Effector memory CD4-positive, alpha-beta T cell (primary cell): ENCODE data around the gene PI16.
"Not testable (repeated sequence)": the region's sequence is repeated elsewhere in the genome, so short reads cannot be mapped to it uniquely, and the experiment has no call there.

Experiments used
- DNase-seq, 3 donors: peaks; one replicate each; pipeline ENCODE4 v3.0.0-alpha.2; 2020
- H3K27ac ChIP-seq: 2 replicates; pipeline ENCODE4 v1.7.0; 2013; ENCODE audit warnings: mild to moderate bottlenecking, low read length, moderate library complexity; ENCODE audit not compliant: insufficient read depth, poor library complexity, severe bottlenecking
- H3K27me3 ChIP-seq: replicated peaks from 2 replicates; pipeline ENCODE4 v1.7.0; 2013; ENCODE audit warnings: mild to moderate bottlenecking, low read length; ENCODE audit not compliant: insufficient read depth, control insufficient read depth, poor library complexity, severe bottlenecking
- H3K36me3 ChIP-seq: 2 replicates; pipeline ENCODE4 v1.7.0; 2013; ENCODE audit warnings: mild to moderate bottlenecking, low read length, moderate library complexity; ENCODE audit not compliant: control insufficient read depth, insufficient read depth
- H3K4me1 ChIP-seq: 2 replicates; pipeline ENCODE4 v1.7.0; 2013; ENCODE audit warnings: low read length, mild to moderate bottlenecking; ENCODE audit not compliant: control insufficient read depth, insufficient read depth, poor library complexity, severe bottlenecking
- H3K4me3 ChIP-seq: 2 replicates; pipeline ENCODE4 v1.7.0; 2013; ENCODE audit warnings: low read length, low read depth, mild to moderate bottlenecking; ENCODE audit not compliant: insufficient read depth, poor library complexity, severe bottlenecking
- H3K9me3 ChIP-seq: 2 replicates; pipeline ENCODE4 v1.7.0; 2013; ENCODE audit warnings: mild to moderate bottlenecking, low read length, moderate library complexity; ENCODE audit not compliant: control insufficient read depth

The PI16 gene

DNA sequence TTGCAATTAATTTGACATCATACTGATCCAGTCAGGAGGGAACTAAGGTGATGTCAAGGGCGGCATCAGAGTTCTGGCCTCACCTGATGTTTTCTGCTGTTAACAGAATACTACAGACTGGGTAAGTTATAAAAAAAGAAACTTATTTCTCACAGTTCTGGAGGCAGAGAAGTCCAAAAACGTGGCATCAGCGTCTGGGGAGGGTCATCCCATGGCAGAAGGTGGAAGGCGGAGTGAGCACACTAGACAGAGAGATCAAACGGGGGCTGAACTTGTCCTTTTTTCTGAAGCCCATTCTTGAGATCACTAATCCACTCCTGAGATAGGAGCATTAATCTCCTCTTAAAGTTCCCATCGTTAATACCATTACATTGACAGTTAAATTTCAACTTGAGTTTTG, 34.7 kb downstream of the PI16 start:
- Histone ChIP-seq H3K27me3 (no peaks in the 10 kb centered on the region), H3K4me3 (no peak overlapping the region), H3K4me1 (peaks cover 16% of the 10 kb centered on the region), H3K9me3 (no peaks in the 10 kb centered on the region), H3K36me3 (peaks cover 2% of the 10 kb centered on the region), H3K27ac (no peak overlapping the region)
- DNase-seq = no peak

- H3K4me3 ChIP-seq, H3K9me3 ChIP-seq, H3K36me3 ChIP-seq, H3K27me3 ChIP-seq, H3K27ac ChIP-seq, H3K4me1 ChIP-seq, DNase-seq: not testable (repeated sequence)
These were observed 35.9 kb downstream of the PI16 start for GRCh38 chr6:36990401-36990800.

DNA sequence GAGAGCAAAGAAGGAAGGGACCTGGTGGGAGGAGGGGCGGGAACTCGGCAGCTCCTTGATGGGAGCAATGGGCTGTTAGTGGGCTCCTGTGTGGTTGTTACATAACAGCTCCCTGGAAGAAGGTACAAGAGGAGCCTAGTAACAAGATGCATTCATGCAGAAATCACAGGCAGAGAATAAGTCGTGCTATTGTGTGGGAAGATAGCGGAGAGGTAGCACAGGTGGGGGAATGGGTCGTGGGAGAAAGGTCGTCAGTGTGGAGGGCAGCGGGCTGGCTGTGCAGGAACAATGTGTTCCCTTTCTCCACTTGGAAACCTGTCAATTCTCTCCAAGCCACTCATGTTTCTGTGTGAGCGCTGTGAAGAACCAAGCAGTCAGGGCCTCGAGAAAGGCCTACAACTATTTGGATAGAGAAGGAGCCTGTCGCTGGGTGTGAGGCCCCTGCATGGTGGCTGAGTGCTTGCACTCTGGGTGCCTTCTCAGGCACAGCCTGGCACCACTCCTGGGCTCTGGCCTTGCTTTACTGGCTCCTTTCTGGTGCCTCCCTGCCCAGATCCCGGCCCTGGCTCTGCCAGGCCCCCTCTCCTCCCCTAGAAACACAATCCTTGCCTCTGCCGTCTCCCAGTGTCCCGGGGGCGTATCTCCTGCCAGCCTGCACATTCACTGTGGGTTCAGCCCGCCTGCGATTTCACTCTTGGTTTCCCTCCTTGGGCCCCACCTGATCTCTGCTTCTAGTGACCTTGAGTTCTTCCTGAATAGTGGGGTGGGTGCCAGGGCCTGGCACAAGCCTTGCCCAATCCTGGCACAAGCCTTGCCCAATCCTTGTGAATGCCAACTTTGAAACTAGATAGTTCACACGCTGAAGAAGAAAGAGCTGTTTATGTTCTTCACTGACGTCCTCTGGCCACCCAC, 43.5 kb downstream of the PI16 start:
- no peaks in the 10 kb centered on the region for H3K36me3 ChIP-seq
- H3K4me1 ChIP-seq = no peaks in the 10 kb centered on the region
- H3K4me3 ChIP-seq = no peak overlapping the region
- no peaks in the 10 kb centered on the region for H3K27me3 ChIP-seq
- no peak for DNase-seq
- H3K9me3 ChIP-seq = no peaks in the 10 kb centered on the region
- H3K27ac ChIP-seq = no peak overlapping the region

- no peaks in the 10 kb centered on the region for H3K27me3 ChIP-seq
- no peak for DNase-seq
- H3K36me3 ChIP-seq = no peaks in the 10 kb centered on the region
- H3K9me3 ChIP-seq = no peaks in the 10 kb centered on the region
- no peak overlapping the region for H3K4me3 ChIP-seq
- H3K4me1 ChIP-seq = no peaks in the 10 kb centered on the region
- H3K27ac ChIP-seq = no peak overlapping the region
These were observed 44.1 kb downstream of the PI16 start for GRCh38 chr6:36998723-36999038.

DNA sequence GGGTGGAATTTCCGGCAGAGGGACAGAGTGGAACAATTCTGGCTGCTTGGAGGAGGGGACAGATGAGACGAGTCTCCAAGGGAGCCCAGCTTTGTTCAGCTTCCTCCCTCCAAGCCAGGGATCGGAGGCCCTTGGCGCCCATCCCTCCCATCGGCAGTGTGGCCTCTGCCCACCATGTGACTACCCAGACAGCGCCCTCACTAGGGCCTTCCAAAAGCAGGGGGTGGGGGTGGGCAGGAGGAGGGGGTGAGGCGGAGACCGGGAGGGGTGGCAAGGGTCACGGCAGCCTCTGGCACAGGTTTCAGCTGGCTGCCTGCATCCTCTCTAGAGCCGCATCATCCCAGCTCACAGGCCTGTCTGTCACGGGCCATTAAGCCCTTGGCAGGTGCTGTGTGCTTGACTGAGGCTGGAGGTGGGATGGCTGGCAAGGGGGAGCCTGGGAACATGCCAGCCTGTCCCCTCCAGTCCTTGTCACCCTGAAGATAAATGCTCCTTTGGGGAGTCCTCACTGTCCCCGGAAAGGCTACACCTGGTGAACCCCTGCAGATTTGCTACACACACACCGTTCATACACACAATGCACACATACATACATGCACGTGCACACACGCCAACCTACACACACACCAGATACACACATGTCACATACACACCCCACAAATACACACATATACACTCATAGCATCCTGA, 44.7 kb downstream of the PI16 start:
- Histone ChIP-seq H3K27ac (no peak overlapping the region), H3K27me3 (no peaks in the 10 kb centered on the region), H3K36me3 (no peaks in the 10 kb centered on the region), H3K9me3 (no peaks in the 10 kb centered on the region), H3K4me3 (no peak overlapping the region), H3K4me1 (no peaks in the 10 kb centered on the region)
- no peak for DNase-seq

GRCh38 chr6:36999751-37000125, 45.2 kb downstream of the PI16 start:
- H3K4me3 ChIP-seq = no peak overlapping the region
- H3K4me1 ChIP-seq = no peaks in the 10 kb centered on the region
- H3K36me3 ChIP-seq = no peaks in the 10 kb centered on the region
- H3K27me3 ChIP-seq = no peaks in the 10 kb centered on the region
- DNase-seq = no peak
- no peak overlapping the region for H3K27ac ChIP-seq
- H3K9me3 ChIP-seq = no peaks in the 10 kb centered on the region

- Histone ChIP-seq H3K4me1 (no peaks in the 10 kb centered on the region), H3K27ac (no peak overlapping the region), H3K9me3 (no peaks in the 10 kb centered on the region), H3K4me3 (no peak overlapping the region), H3K27me3 (no peaks in the 10 kb centered on the region), H3K36me3 (no peaks in the 10 kb centered on the region)
- DNase-seq = no peak
These were observed 49.8 kb downstream of the PI16 start for GRCh38 chr6:37004044-37004980.

DNA sequence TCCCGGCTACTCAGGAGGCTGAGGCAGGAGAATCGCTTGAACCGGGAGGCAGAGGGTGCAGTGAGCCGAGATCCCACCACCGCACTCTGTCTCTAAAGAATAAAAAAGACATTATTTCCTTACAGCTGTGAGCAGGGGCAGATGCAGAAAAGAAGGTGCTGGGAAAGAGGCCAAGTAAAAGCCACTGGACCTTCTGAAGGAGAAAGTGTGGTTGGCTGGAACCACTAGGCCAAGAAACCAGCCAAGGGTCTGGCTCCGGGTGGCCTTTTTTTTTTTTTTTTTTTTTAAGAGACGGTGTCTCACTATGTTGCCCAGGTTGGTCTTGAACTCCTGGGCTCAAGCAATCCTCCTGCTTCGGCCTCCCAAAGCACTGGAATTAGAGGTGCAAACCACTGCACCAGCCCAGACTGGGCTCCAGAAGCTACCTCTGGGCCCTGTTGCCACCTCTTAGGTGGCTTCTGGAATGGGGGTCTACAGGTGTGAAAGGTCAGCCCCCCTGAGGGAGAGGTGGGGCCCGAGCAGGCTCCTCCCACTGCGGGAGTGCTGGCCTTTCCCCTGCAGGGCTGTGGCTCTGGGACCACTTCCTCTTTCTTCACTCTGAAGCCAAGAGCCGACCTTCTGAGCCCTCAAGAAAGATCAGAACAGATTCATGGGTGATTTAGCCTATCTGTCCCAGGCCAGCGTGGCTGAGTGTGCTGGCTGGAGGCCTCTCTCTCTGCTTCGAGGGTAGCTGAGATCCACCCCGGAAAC, 50.7 kb downstream of the PI16 start, which contains the start of gene FGD2:
FGD2 (plus strand) TSS at position 595 of the 750 bp plus-strand sequence. CDS start 163 bp downstream, outside the sequence.
- H3K9me3 ChIP-seq = no peaks in the 10 kb centered on the region
- no peaks in the 10 kb centered on the region for H3K36me3 ChIP-seq
- H3K27me3 ChIP-seq = no peaks in the 10 kb centered on the region
- DNase-seq = no peak
- H3K4me1 ChIP-seq = no peaks in the 10 kb centered on the region
- no peak within 1 kb of the TSS for H3K27ac ChIP-seq
- no peak within 1 kb of the TSS for H3K4me3 ChIP-seq

- no peaks in the 10 kb centered on the region for H3K27me3 ChIP-seq
- no peaks in the 10 kb centered on the region for H3K36me3 ChIP-seq
- H3K4me1 ChIP-seq = no peaks in the 10 kb centered on the region
- no peaks in the 10 kb centered on the region for H3K9me3 ChIP-seq
- no peak overlapping the region for H3K27ac ChIP-seq
- no peak overlapping the region for H3K4me3 ChIP-seq
- no peak for DNase-seq
These were observed 51.5 kb downstream of the PI16 start for GRCh38 chr6:37005827-37006567.
